Adipocyte (in vitro differentiated cells): ENCODE results near the gene HDAC2.
A peak's percentile ranks its signal among the peaks of the same experiment; 100 is the strongest.
"Not testable (repeated sequence)": the region's sequence is repeated elsewhere in the genome, so short reads cannot be mapped to it uniquely, and the experiment has no call there.

Source experiments
- DNase-seq: peaks from one replicate; pipeline ENCODE4 v3.0.0-alpha.2; 2015; ENCODE audit warnings: low read depth
- H3K27me3 ChIP-seq: replicated peaks from 2 replicates; pipeline ENCODE4 v1.7.0; 2013; ENCODE audit warnings: mild to moderate bottlenecking, low read length, moderate library complexity; ENCODE audit not compliant: control insufficient read depth, insufficient read depth
- H3K36me3 ChIP-seq: 2 replicates; pipeline ENCODE4 v1.7.0; 2013; ENCODE audit warnings: low read length, mild to moderate bottlenecking, moderate library complexity; ENCODE audit not compliant: control insufficient read depth, insufficient read depth, severe bottlenecking
- H3K4me1 ChIP-seq: 2 replicates; pipeline ENCODE4 v1.7.0; 2013; ENCODE audit warnings: mild to moderate bottlenecking, low read length, moderate library complexity; ENCODE audit not compliant: control insufficient read depth, insufficient read depth
- H3K4me3 ChIP-seq: 2 replicates; pipeline ENCODE4 v1.7.0; 2013; ENCODE audit warnings: mild to moderate bottlenecking, low read length, moderate library complexity
- H3K9ac ChIP-seq: 2 replicates; pipeline ENCODE4 v1.7.0; 2013; ENCODE audit warnings: mild to moderate bottlenecking, low read length, moderate library complexity
- H3K9me3 ChIP-seq: 2 replicates; pipeline ENCODE4 v1.7.0; 2013; ENCODE audit warnings: mild to moderate bottlenecking, low read length, moderate library complexity; ENCODE audit not compliant: control insufficient read depth

The HDAC2 gene

GRCh38 chr6:113998811-113999210 is 27.9 kb upstream of the HDAC2 start:
- no peak overlapping the region for H3K4me3 ChIP-seq

GRCh38 chr6:113997116-113997515 is 26.2 kb upstream of the HDAC2 start:
- Histone ChIP-seq H3K4me1 (peaks cover 41% of the 10 kb centered on the region), H3K36me3 (no peaks in the 10 kb centered on the region), H3K9ac (peak overlapping the region; percentile 34), H3K27me3 (no peaks in the 10 kb centered on the region), H3K9me3 (no peaks in the 10 kb centered on the region), H3K4me3 (peak overlapping the region; percentile 66)
- peak; percentile 88 for DNase-seq

More at GRCh38 chr6:113998811-113999210, 27.9 kb upstream of the HDAC2 start:
- no peak for DNase-seq
- no peaks in the 10 kb centered on the region for H3K36me3 ChIP-seq
- H3K4me1 ChIP-seq: peaks cover 41% of the 10 kb centered on the region
- H3K9ac ChIP-seq: no peak overlapping the region
- H3K9me3 ChIP-seq: no peaks in the 10 kb centered on the region
- H3K27me3 ChIP-seq: no peaks in the 10 kb centered on the region

GRCh38 chr6:113995634-113996033 is 24.7 kb upstream of the HDAC2 start:
- H3K9ac ChIP-seq: peak overlapping the region; percentile 47
- H3K36me3 ChIP-seq: no peaks in the 10 kb centered on the region
- H3K4me1 ChIP-seq: peaks cover 38% of the 10 kb centered on the region
- H3K27me3 ChIP-seq: no peaks in the 10 kb centered on the region
- peak; percentile 93 for DNase-seq
- H3K4me3 ChIP-seq: peak overlapping the region; percentile 15
- no peaks in the 10 kb centered on the region for H3K9me3 ChIP-seq

GRCh38 chr6:113994934-113995342 is 24.0 kb upstream of the HDAC2 start:
- peak; percentile 90 for DNase-seq
- H3K27me3 ChIP-seq: no peaks in the 10 kb centered on the region
- peaks cover 32% of the 10 kb centered on the region for H3K4me1 ChIP-seq
- no peaks in the 10 kb centered on the region for H3K36me3 ChIP-seq
- peak overlapping the region; percentile 15 for H3K4me3 ChIP-seq
- no peaks in the 10 kb centered on the region for H3K9me3 ChIP-seq
- peak overlapping the region; percentile 32 for H3K9ac ChIP-seq

GRCh38 chr6:113989675-113990074 is 18.7 kb upstream of the HDAC2 start:
- Histone ChIP-seq H3K27me3 (no peaks in the 10 kb centered on the region), H3K36me3 (no peaks in the 10 kb centered on the region)
- no peak for DNase-seq

GRCh38 chr6:113982675-113983074 is 11.7 kb upstream of the HDAC2 start:
- not testable (repeated sequence) for H3K36me3 ChIP-seq, H3K9me3 ChIP-seq, DNase-seq, H3K4me3 ChIP-seq, H3K27me3 ChIP-seq, H3K4me1 ChIP-seq, H3K9ac ChIP-seq

More at GRCh38 chr6:113989675-113990074, 18.7 kb upstream of the HDAC2 start:
- Histone ChIP-seq H3K9me3 (no peaks in the 10 kb centered on the region), H3K4me3 (no peak overlapping the region), H3K4me1 (no peaks in the 10 kb centered on the region), H3K9ac (no peak overlapping the region)

GRCh38 chr6:113982055-113982550 is 11.2 kb upstream of the HDAC2 start:
- Histone ChIP-seq H3K4me3 (no peak overlapping the region), H3K4me1 (peaks cover 7% of the 10 kb centered on the region), H3K9ac (no peak overlapping the region), H3K9me3 (no peaks in the 10 kb centered on the region), H3K27me3 (no peaks in the 10 kb centered on the region), H3K36me3 (no peaks in the 10 kb centered on the region)
- no peak for DNase-seq

DNA sequence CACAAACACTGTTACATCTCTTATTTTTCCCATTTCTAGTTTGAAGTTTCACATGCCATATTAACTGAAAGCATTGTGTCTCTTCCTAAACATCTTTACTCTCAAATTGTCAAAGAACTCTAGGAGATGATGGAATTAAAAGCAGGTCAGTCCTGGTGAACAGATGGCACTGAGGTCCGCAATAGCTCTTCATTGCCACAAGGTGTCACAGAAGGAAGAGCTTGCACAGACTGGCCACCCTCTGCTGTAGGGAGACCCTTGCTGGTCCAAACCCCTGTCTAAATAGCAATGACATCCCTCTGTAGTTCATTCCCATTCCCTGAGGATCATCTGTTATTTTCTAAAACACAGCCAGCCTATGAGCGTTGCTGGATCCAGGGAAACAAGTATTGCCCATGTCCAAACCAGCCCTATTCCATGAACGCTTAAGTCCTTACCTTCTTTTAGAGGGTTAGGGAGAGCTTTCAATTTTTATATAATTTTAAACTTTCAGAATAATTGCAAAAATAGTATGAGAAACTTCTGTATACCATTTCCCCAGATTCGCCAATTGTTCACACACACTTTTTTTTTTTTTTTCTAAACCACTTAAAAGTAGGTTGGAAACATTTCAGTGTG is 10.1 kb upstream of the HDAC2 start:
- no peak overlapping the region for H3K4me3 ChIP-seq
- H3K36me3 ChIP-seq: no peaks in the 10 kb centered on the region
- no peaks in the 10 kb centered on the region for H3K27me3 ChIP-seq
- peak; percentile 50 for DNase-seq
- peaks cover 7% of the 10 kb centered on the region for H3K4me1 ChIP-seq
- no peak overlapping the region for H3K9ac ChIP-seq
- H3K9me3 ChIP-seq: no peaks in the 10 kb centered on the region

GRCh38 chr6:113979937-113980336 is 9.0 kb upstream of the HDAC2 start:
- Histone ChIP-seq H3K4me1 (peaks cover 7% of the 10 kb centered on the region), H3K4me3 (no peak overlapping the region), H3K9me3 (no peaks in the 10 kb centered on the region), H3K9ac (no peak overlapping the region), H3K27me3 (no peaks in the 10 kb centered on the region), H3K36me3 (no peaks in the 10 kb centered on the region)
- no peak for DNase-seq

GRCh38 chr6:113978084-113978675 is 7.2 kb upstream of the HDAC2 start:
- Histone ChIP-seq H3K36me3 (no peaks in the 10 kb centered on the region), H3K9ac (no peak overlapping the region), H3K27me3 (no peaks in the 10 kb centered on the region), H3K4me3 (no peak overlapping the region), H3K4me1 (peaks cover 7% of the 10 kb centered on the region), H3K9me3 (no peaks in the 10 kb centered on the region)
- DNase-seq: no peak

DNA sequence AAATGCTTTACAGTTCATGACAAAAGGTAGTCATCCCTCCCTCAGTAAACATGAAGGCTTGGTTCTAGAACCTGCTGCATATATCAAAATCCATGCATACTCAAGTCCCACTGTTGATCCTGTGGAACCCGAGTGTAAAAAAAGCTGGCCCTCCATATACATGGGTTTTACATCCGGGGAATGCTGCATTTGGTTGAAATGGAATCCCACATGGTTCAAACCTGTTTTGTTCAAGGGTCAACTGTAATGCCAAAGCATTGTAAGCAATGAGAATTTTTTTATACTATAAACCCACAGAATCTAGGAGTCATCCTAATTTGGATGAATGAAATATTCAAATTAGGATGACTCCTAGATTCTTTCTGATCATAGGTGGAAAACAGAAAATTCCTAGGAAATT is 5.9 kb upstream of the HDAC2 start:
- Histone ChIP-seq H3K36me3 (no peaks in the 10 kb centered on the region), H3K9ac (no peak overlapping the region), H3K4me3 (no peak overlapping the region), H3K9me3 (no peaks in the 10 kb centered on the region), H3K27me3 (no peaks in the 10 kb centered on the region), H3K4me1 (peaks cover 11% of the 10 kb centered on the region)
- DNase-seq: no peak
